Epithelial cell of esophagus (primary cell): ENCODE results near the gene PCCA.
A peak's percentile ranks its signal among the peaks of the same experiment; 100 is the strongest.

Experiments
- DNase-seq: peaks from one replicate; pipeline ENCODE4 v3.0.0; 2010; ENCODE audit warnings: low read depth
- H3K4me3 ChIP-seq: 2 replicates; pipeline ENCODE4 v1.5.1; 2011; ENCODE audit warnings: mild to moderate bottlenecking, low read length, control low read depth
- CTCF ChIP-seq: IDR thresholded peaks from 2 replicates; pipeline ENCODE4 v1.5.1; 2011; ENCODE audit warnings: low read depth, mild to moderate bottlenecking, low read length, control low read depth, inconsistent platforms; ENCODE audit not compliant: insufficient read depth; ENCODE audit errors: missing control alignments

PCCA gene, protein sequence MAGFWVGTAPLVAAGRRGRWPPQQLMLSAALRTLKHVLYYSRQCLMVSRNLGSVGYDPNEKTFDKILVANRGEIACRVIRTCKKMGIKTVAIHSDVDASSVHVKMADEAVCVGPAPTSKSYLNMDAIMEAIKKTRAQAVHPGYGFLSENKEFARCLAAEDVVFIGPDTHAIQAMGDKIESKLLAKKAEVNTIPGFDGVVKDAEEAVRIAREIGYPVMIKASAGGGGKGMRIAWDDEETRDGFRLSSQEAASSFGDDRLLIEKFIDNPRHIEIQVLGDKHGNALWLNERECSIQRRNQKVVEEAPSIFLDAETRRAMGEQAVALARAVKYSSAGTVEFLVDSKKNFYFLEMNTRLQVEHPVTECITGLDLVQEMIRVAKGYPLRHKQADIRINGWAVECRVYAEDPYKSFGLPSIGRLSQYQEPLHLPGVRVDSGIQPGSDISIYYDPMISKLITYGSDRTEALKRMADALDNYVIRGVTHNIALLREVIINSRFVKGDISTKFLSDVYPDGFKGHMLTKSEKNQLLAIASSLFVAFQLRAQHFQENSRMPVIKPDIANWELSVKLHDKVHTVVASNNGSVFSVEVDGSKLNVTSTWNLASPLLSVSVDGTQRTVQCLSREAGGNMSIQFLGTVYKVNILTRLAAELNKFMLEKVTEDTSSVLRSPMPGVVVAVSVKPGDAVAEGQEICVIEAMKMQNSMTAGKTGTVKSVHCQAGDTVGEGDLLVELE

GRCh38 chr13:100088644-100089464 lies at the start of gene PCCA:
Gene PCCA, plus strand, starts transcription at chr13:100089093. Its CDS starts 28 bp downstream, at chr13:100089121.
- peak; percentile 88 for DNase-seq
- peak within 1 kb of the TSS; percentile 76 for H3K4me3 ChIP-seq
- no peak for TF ChIP-seq CTCF

DNA sequence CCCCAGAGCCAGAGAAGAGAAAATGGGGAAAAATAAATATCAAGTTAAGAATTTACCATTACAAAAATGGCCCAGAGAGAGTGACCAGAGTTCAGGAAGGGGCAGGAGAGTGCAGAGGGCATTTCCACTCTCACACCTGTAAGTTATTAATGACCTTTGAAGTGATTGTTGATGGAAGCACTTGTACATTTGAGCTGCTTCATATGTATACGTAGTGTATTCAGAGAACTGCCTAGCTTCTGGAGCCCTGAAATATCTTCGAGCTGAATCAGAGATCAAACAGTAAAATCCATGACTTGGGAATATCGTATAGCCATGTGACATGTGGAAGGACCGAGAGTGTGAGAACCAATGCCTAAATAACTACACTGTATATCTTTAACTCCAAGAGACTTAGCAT lies 49.2 kb upstream of the PCCA start:
- no peak for TF ChIP-seq CTCF
- DNase-seq: peak; percentile 15
- no peak overlapping the region for H3K4me3 ChIP-seq

DNA sequence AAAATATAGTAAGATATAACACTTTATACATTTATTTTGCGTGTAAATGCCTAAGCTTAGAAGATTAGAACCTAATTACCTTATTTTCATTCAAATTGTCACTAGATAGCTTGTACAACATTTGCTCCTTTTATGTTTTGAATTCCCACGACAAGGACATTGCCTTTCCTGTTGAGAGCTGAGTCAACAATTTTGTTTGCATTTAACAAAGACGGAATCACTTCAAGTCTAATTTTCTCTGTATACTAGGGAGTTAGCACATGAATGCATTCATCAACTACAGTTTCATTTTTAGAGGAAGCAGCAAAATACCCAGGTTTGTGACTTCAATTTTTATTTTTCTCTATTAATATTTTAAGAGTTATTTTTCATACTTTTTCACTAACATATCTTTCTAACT lies 48.7 kb upstream of the PCCA start:
- DNase-seq: no peak
- no peak for TF ChIP-seq CTCF
- no peak overlapping the region for H3K4me3 ChIP-seq

GRCh38 chr13:100044936-100045335 lies 44.0 kb upstream of the PCCA start:
- DNase-seq: no peak
- TF ChIP-seq CTCF: no peak
- H3K4me3 ChIP-seq: no peak overlapping the region

GRCh38 chr13:100045355-100045754 lies 43.5 kb upstream of the PCCA start:
- no peak overlapping the region for H3K4me3 ChIP-seq
- DNase-seq: no peak
- TF ChIP-seq CTCF: no peak

GRCh38 chr13:100051070-100051469 lies 37.8 kb upstream of the PCCA start:
- H3K4me3 ChIP-seq: no peak overlapping the region
- TF ChIP-seq CTCF: no peak
- no peak for DNase-seq
